ENCODE results near the gene RNF6. TPM values are rescaled to one million over a fixed set of nuclear protein-coding genes. Genes with fewer than 3 reads are reported as not detected.

RNF6 gene
- total RNA-seq, 1 donor from 2014 or later, result 24.2 TPM

GRCh38 chr13:26198116-26198515, 24.0 kb downstream of the RNF6 start:
- Mint-ChIP-seq H3K4me3 (no peak overlapping the region), H3K27ac (no peak overlapping the region), H3K9me3 (peaks cover 26% of the 10 kb centered on the region), H3K4me1 (no peaks in the 10 kb centered on the region), H3K36me3 (peaks cover 16% of the 10 kb centered on the region), H3K27me3 (ENCODE audit: low read depth) (no peaks in the 10 kb centered on the region)
- no peak for DNase-seq (ENCODE audit: low spot score in 2 of 2, unreplicated experiment in 2 of 2)
- no peak for TF ChIP-seq CTCF (IDR thresholded peaks at IDR 0.05; ENCODE audit: unreplicated experiment)

- Mint-ChIP-seq H3K4me3 (no peak overlapping the region), H3K9me3 (peaks cover 26% of the 10 kb centered on the region), H3K36me3 (peaks cover 16% of the 10 kb centered on the region), H3K4me1 (no peaks in the 10 kb centered on the region), H3K27ac (no peak overlapping the region), H3K27me3 (ENCODE audit: low read depth) (no peaks in the 10 kb centered on the region)
- no peak for TF ChIP-seq CTCF (IDR thresholded peaks at IDR 0.05; ENCODE audit: unreplicated experiment)
- no peak for DNase-seq (ENCODE audit: low spot score in 2 of 2, unreplicated experiment in 2 of 2)
Measured at GRCh38 chr13:26197298-26197697, 24.8 kb downstream of the RNF6 start.

- no peak for DNase-seq (ENCODE audit: low spot score in 2 of 2, unreplicated experiment in 2 of 2)
- TF ChIP-seq CTCF (IDR thresholded peaks at IDR 0.05; ENCODE audit: unreplicated experiment), result no peak
- Mint-ChIP-seq H3K36me3 (no peaks in the 10 kb centered on the region), H3K27ac (peak overlapping the region; percentile 80), H3K27me3 (ENCODE audit: low read depth) (no peaks in the 10 kb centered on the region), H3K9me3 (no peaks in the 10 kb centered on the region), H3K4me3 (peak overlapping the region; percentile 76), H3K4me1 (peaks cover 4% of the 10 kb centered on the region)
Measured at GRCh38 chr13:26186995-26187394, 35.1 kb downstream of the RNF6 start.

GRCh38 chr13:26186118-26186870, 35.8 kb downstream of the RNF6 start:
- no peaks in the 10 kb centered on the region for H3K9me3 Mint-ChIP-seq
- peak overlapping the region; percentile 80 for H3K27ac Mint-ChIP-seq
- peak; percentile 63 for TF ChIP-seq CTCF (IDR thresholded peaks at IDR 0.05; ENCODE audit: unreplicated experiment)
- H3K4me3 Mint-ChIP-seq, result peak overlapping the region; percentile 76
- H3K27me3 Mint-ChIP-seq (ENCODE audit: low read depth), result no peaks in the 10 kb centered on the region
- H3K4me1 Mint-ChIP-seq, result peaks cover 4% of the 10 kb centered on the region
- no peaks in the 10 kb centered on the region for H3K36me3 Mint-ChIP-seq
- peak; percentile 77 to 89 for DNase-seq (ENCODE audit: low spot score in 2 of 2, unreplicated experiment in 2 of 2)

- H3K4me3 Mint-ChIP-seq, result peak overlapping the region; percentile 76
- no peaks in the 10 kb centered on the region for H3K36me3 Mint-ChIP-seq
- H3K4me1 Mint-ChIP-seq, result peaks cover 4% of the 10 kb centered on the region
- DNase-seq (ENCODE audit: low spot score in 2 of 2, unreplicated experiment in 2 of 2), result no peak
- peak overlapping the region; percentile 80 for H3K27ac Mint-ChIP-seq
- TF ChIP-seq CTCF (IDR thresholded peaks at IDR 0.05; ENCODE audit: unreplicated experiment), result no peak
- H3K27me3 Mint-ChIP-seq (ENCODE audit: low read depth), result no peaks in the 10 kb centered on the region
- H3K9me3 Mint-ChIP-seq, result no peaks in the 10 kb centered on the region
Measured at GRCh38 chr13:26185720-26186117, 36.4 kb downstream of the RNF6 start.
